Stimulated activated CD4-positive, alpha-beta T cell treated with anti-CD3 and anti-CD28 coated beads, Interleukin-2, amount 100 ng/mL, for 48 hours (primary cell): ENCODE results near the gene TSPY1.
"Not testable (repeated sequence)": the region's sequence is repeated elsewhere in the genome, so short reads cannot be mapped to it uniquely, and the experiment has no call there.

ENCODE experiments used
- DNase-seq, 2 donors: peaks; one replicate each; pipeline ENCODE4 v3.0.0-alpha.2; 2020

The TSPY1 gene, protein sequence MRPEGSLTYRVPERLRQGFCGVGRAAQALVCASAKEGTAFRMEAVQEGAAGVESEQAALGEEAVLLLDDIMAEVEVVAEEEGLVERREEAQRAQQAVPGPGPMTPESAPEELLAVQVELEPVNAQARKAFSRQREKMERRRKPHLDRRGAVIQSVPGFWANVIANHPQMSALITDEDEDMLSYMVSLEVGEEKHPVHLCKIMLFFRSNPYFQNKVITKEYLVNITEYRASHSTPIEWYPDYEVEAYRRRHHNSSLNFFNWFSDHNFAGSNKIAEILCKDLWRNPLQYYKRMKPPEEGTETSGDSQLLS

DNA sequence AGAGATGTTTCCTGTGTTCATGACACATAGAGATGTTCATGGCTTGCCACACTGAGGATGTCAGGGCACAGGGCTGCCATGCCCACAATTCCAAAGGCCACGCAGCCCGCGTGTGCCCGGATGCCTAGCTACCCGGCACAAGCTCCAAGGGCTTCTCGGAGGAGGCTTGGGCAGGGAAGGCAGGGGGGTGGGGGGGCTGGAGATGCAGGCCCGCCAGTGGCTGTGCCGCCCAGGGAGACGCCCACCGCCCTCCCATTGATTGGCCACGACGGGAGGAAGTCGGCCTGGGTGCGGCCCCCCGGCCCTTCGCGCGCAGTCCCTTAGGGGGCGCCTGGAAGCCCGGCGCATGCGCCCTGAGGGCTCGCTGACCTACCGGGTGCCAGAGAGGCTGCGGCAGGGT lies at the start of gene TSPY1:
Gene TSPY1 (plus strand): TSS at position 301 of the 400 bp plus-strand sequence. CDS start 46 bp downstream, at position 347.
- DNase-seq: not testable (repeated sequence)

DNA sequence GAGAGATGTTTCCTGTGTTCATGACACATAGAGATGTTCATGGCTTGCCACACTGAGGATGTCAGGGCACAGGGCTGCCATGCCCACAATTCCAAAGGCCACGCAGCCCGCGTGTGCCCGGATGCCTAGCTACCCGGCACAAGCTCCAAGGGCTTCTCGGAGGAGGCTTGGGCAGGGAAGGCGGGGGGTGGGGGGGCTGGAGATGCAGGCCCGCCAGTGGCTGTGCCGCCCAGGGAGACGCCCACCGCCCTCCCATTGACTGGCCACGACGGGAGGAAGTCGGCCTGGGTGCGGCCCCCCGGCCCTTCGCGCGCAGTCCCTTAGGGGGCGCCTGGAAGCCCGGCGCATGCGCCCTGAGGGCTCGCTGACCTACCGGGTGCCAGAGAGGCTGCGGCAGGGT lies 20.2 kb downstream of the TSPY1 start, which contains the start of gene TSPY9:
Gene TSPY9 (plus strand): TSS at position 301 of the 400 bp plus-strand sequence. CDS start 46 bp downstream, at position 347.
- DNase-seq: not testable (repeated sequence)

DNA sequence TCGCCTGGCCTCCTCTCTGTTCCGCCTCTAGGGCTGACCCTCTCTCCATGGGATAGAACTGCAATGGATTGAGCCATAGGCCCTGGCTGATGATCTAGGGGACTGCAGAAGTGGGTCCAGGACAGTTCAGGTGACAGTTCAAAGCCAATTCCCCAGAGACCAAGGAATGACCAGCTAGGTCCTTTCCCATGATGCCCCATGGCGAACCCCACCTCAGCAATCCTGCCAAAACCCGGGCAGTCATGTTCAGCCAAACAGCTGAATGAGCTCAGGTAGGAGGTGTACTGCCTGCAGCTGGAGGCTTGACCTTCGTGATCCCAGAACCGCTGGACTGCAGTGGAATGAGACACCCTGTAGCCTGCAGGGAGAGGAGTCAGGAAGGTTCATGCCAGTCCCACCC lies 37.6 kb downstream of the TSPY1 start:
- DNase-seq: not testable (repeated sequence)

DNA sequence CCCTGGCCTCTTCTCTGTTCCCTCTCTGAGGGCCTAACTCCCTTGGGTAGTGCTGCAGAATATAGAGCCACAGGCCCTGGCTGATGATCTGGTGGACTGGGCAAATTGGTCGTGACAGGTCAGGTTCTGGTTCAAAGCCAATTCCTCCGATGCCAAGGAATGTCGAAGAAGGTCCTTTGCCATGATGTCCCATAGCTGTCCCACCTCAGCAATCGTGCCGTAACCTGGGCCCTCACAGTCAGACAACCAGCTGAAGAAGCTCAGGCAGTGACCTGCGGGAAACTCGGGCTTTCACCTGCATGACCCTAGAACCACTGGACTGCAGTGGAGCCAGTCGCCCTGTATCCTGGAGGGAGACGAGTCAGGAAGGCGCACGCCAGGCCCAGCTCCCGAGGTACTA lies 49.5 kb downstream of the TSPY1 start:
- not testable (repeated sequence) for DNase-seq
